GM18858 (cell line): ENCODE data around the gene CCDC88C.
"Not testable (repeated sequence)": the region's sequence is repeated elsewhere in the genome, so short reads cannot be mapped to it uniquely, and the experiment has no call there.

Experiments used
- ATAC-seq: cut with Tn5 transposase; IDR thresholded peaks from one replicate; pipeline ENCODE4 v1.9.1; 2021; ENCODE audit not compliant: unreplicated experiment

Gene CCDC88C

DNA sequence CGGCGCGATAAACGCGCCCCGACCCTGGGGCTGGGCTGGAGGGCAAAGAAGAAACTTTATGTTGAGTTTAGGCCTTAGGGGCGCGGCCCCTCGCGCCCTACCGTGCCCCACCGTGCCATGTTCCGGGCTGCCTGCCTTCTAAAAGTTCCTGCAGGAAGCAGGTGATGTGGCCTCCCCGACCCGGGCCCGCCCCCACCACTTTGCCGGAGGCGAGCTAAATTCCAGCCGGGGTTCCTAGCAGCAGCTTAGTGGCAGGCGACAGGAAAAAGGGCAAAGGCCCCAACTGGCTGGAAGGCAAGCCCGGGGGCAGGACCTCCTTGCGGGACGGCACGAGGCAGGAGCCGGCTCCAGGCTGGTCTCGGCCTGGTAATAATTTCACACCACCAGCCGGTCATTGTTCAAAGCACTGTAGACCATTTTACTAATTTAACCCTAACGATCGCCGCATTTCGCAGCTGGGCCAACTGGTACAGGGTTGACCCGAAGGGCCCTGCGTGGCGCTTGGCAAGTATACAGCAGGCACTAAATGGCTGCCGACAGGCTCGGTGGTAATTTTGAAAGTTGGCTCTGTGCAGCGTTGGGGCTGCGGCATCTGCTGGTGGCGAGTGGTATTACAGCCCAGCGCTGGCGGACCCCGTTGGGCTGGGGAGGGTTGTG lies 895 bp upstream of the CCDC88C start:
- no peak for ATAC-seq

- peak; percentile 14 for ATAC-seq
These were observed 365 bp upstream of the CCDC88C start for GRCh38 chr14:91417983-91418386.

DNA sequence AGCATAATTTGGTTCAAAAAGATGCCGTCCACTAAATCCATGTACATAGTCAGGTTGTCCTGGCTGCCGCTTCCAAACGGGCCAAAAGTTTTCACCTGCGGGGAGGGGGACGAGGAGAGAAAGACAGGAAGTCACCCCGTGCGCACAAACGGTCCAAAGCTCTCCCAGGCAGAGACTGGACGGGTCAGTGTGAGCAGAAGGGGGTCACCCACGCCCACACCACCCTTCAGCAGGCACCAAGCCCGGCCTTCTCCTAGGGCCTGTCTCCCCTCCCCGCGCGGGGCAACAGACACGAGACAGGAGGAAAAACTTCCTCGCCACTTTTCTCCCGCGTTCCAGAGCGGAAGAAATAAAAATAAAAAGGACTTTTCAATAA lies 888 bp downstream of the CCDC88C start:
- no peak for ATAC-seq

DNA sequence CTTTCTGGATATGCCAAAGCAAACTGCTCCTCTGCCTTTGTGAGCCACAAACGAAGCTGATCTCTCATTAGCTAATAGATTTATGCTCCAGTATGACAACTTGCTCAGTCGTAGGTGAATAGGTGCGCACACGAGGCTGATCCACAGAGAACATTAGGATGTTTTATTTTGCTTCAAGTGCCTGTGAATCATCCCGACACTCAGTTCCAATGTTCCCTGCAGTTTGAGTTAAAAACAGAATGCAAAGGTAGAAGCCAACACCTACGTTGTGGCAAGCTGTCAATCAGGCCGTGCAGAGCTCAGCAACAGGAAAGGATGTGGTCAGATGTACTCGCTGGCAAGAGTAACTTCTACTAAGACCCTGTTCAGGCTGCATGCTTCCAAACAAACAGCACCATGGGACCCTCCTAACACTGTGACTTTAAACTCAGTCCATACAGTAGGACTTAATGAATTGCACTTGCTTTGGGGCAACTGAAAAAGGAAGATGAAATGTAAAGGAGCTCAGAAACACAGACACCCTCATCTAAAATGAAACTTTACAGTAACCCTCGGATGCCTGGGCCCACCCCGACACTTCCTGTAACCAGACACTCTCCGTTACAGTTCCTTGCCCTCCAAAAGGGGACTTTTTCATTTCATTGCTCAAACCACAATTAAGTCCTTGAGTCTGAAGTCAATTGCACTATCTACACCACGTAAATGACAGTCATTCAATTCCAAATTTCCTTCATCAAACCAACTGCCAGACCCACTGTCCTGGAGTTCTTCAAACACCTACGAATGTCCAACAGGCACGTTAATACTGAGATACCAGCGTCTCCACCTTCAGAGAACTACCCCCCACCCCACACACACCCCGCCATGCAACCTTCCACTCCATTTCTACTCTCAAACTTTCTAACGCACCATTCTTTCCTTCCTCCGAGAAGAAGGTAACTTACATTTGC lies 1.6 kb downstream of the CCDC88C start:
- peak; percentile 46 for ATAC-seq

DNA sequence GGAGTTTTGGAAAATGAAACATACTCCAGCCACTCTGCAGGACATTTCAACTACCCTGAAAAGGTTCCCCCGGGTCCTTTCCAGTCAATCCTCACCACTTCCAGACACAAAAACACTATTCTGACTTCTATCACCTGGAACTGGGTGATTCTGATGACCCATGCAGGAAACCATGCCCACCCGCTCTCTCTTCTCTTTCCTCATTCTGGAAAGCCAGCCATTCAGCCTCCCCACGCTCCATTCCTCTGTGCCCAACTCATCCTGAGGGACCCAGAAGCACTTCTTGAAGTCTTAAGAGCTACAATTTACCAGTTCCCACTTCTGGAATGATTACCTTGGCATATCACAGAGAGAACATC lies 3.2 kb downstream of the CCDC88C start:
- no peak for ATAC-seq

DNA sequence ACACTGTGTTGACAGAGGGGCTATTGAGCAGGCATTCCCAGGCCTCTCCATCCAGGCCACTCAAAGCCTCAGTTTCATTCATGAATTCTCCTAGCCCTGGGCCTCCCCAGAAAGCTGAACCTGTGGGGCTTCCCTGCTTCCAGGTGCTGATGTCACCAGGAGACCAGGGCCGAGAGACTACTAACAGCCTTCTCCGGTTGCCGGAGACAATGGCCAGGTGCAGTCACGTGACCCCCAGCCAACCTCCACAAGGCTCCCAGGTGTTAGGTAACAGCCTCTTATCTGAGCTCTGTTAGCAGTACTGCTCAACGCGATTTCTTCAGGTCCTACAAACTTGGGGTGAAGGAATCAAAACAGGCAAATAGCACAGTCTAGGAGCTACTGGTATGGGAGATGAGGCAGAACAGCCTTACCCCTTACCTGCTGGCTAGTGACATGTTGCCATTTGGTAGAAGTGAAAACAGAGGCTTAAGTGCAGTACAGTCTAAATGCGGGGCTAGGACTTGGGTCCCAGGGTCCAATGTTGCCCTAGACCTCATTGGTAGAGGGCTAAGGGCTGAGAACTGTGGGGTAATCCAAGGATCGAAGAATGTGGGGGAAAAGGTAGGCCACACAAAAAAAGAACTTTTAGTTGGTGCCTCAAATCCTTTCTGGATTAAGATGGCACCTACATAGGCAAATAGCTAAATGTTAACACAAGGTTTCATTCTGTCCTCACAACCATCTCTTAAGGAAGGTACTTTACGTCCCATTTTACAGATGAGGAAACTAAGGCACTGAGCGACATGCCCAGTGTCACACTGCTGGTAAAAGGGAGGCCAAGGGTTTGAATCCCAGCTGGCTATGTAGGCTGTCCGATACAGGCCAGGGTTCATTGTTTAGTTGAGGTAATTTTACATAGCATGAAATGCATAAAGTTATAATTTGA lies 3.8 kb downstream of the CCDC88C start:
- no peak for ATAC-seq

GRCh38 chr14:91412939-91413338 lies 4.7 kb downstream of the CCDC88C start:
- no peak for ATAC-seq

GRCh38 chr14:91410771-91411536 lies 6.7 kb downstream of the CCDC88C start:
- ATAC-seq: no peak

GRCh38 chr14:91409928-91410718 lies 7.5 kb downstream of the CCDC88C start:
- no peak for ATAC-seq

- ATAC-seq: not testable (repeated sequence)
These were observed 8.4 kb downstream of the CCDC88C start for GRCh38 chr14:91409240-91409639.

- no peak for ATAC-seq
These were observed 10.6 kb downstream of the CCDC88C start for GRCh38 chr14:91406982-91407381.

DNA sequence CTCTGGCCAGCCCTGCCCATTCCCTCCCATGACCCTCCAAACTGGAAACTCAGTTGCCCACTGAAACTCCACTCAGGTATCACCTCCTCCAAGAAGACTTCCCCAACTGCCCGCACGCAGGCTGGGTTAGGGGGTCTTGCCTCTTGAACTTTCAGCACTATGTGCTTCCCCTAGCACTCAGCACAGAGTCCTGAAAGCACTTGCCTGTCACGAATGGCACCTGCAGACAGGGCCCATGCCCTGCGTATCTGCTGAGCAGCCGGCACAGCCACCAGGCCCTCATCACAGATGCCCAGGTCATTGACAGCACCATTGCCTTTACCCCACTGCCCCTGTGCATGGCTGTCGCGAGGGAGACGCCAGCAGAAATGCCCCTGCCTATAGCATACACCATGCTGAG lies 11.2 kb downstream of the CCDC88C start:
- ATAC-seq: no peak

- ATAC-seq: no peak
These were observed 11.7 kb downstream of the CCDC88C start for GRCh38 chr14:91405724-91406435.

DNA sequence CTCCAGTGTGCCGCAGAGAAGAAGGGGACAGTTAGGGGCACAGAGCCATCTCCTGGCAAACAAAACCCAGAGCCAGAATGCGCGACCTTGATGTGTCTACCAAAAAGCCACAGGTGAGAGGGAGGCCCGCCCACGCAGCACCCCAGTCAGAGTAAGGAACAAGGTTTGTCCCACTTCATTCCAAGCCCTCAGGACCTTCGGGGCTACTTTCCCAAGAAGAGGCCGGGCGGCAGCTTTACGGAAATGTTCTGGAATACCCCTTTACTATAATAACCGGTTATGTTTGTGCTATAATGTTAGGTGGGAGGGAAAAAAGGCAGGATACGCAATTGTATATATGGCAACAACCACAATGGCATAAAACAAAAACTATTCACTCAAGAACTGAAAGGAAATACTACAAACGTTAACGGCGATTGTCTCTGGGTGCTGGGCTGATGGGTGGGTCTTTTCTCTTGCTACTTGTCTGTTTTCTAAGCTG lies 12.3 kb downstream of the CCDC88C start:
- no peak for ATAC-seq

DNA sequence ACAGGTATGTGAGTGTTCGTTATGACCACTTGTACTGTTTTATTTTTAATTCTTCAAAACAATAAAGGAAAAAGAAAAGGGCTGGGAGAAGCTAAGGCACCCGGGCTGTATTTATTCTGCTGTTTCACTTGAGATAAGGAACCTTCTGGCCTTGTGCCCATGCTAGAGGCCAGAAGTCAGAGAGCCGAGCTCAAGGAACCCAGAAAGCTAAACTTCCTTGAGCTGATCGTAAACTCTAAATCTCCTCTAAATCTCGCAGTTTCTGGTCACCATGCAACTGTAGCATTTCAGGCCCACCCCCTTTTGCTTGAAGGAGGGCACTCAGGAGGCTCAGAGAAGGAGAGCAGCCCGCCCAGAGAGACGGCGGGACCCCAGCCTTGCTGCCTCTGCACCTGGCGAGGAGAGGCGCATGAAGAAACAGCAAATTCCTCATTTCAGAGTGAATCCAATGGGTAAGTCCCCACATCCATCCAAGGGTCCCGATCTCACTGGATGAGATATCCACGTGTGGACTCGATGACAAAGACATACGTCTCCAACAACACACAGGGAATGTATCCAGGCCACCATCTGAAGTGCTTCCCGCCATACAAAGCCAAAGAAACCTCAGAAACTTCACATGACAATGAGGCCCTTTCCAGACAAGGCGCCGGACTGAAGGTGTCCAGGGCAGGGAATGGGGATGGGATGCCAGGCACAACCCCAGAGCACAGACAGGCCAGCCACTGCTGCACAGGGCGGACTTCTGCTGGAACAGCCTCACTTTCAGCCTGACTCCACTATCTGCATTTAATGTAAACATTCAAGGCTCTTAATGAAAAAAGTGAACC lies 14.6 kb downstream of the CCDC88C start:
- ATAC-seq: no peak

DNA sequence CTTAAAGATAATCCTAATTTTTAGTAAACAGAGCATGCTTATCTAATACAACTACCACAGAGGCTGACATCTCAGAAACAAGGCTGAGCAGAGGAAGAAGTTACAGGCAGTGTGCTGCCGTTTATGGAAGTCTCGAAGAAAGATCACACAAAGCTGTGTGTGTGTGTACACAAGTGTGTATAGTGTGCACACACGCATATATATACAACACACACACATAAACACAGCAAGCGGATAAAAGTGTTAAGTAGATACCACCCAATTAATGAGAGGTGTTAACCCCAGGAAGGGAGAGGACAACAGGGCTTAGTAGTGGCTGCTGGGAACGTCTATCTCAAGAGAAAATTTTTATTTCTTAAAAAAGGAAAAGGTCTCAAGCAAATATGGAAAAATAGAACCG lies 15.3 kb downstream of the CCDC88C start:
- ATAC-seq: no peak

- ATAC-seq: no peak
These were observed 15.9 kb downstream of the CCDC88C start for GRCh38 chr14:91401751-91402150.

- ATAC-seq: no peak
These were observed 16.9 kb downstream of the CCDC88C start for GRCh38 chr14:91400696-91401095.
